GM12891 (cell line): ENCODE results near the gene PUS10.
"Not testable (repeated sequence)": the region's sequence is repeated elsewhere in the genome, so short reads cannot be mapped to it uniquely, and the experiment has no call there.

ENCODE experiments used
- DNase-seq: peaks from one replicate; pipeline ENCODE4 v3.0.0; 2011; ENCODE audit warnings: low spot score; ENCODE audit not compliant: insufficient read length
- FAIRE-seq: peaks from 2 replicates; lab custom pipeline; 2011; peaks lifted over from hg19 to GRCh38; lab: Jason Lieb, UNC
- PAX5 ChIP-seq: IDR thresholded peaks from 2 replicates; pipeline ENCODE4 v1.6.1; 2011; ENCODE audit warnings: low read length, moderate library complexity, mild to moderate bottlenecking; ENCODE audit not compliant: insufficient read depth, severe bottlenecking
- POLR2A ChIP-seq: IDR thresholded peaks from 2 replicates; pipeline ENCODE4 v1.6.1; 2011; ENCODE audit warnings: low read depth, low read length, control low read depth
- POLR2AphosphoS5 ChIP-seq: IDR thresholded peaks from 2 replicates; pipeline ENCODE4 v1.6.1; 2011; ENCODE audit warnings: low read depth, low read length, control low read depth
- POU2F2 ChIP-seq: IDR thresholded peaks from 2 replicates; pipeline ENCODE4 v1.6.1; 2011; ENCODE audit warnings: low read depth, mild to moderate bottlenecking, control low read depth, low read length, moderate library complexity
- SPI1 ChIP-seq: IDR thresholded peaks from 2 replicates; pipeline ENCODE4 v1.6.1; 2011; ENCODE audit warnings: low read depth, low read length, control low read depth
- TAF1 ChIP-seq: IDR thresholded peaks from 2 replicates; pipeline ENCODE4 v1.6.1; 2011; ENCODE audit warnings: low read depth, low read length, control low read depth

The PUS10 gene

DNA sequence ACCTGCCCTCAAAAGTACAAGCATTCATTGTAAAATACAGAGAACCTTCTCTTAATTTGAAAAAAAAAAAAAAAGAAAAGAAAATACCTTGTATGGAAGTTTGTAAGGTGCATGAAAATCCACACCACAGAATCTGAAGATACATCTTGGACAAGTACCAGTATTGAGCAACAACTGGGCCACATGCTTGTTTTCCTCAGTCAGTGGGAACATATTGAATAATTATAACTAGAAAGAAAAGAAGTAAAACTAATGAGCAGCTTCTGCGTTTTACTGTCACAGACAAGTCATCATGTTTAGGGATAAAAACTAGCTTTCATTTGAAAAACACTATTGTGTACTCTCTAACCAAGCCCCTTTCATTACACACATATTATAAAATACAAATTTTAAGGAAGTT, 6.4 kb downstream of the PUS10 start:
- DNase-seq (no peak), FAIRE-seq (no peak)
- TF ChIP-seq POLR2A (no peak), TAF1 (no peak), SPI1 (no peak), POU2F2 (no peak)

DNA sequence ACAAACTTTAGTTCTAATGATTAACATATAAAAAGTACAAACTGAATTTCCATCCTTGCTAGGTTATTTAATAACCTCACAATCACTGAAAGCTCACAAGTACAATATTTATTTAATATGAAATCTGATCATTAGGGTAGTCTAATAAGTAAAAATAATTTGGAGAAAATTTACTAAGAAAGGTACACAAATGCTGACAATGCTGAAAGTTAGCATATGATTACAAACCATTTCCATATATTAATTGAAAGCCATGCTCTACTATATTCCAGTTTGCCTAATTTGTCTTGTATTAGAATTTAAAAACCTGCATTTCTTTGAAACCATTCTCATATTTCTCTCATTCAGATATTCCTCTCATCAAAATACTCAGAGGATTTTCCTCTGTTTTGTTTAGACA, 8.7 kb downstream of the PUS10 start:
- FAIRE-seq, result no peak
- TF ChIP-seq TAF1 (no peak), POLR2A (no peak), SPI1 (no peak), POU2F2 (no peak), PAX5 (no peak), POLR2AphosphoS5 (no peak)
- no peak for DNase-seq

DNA sequence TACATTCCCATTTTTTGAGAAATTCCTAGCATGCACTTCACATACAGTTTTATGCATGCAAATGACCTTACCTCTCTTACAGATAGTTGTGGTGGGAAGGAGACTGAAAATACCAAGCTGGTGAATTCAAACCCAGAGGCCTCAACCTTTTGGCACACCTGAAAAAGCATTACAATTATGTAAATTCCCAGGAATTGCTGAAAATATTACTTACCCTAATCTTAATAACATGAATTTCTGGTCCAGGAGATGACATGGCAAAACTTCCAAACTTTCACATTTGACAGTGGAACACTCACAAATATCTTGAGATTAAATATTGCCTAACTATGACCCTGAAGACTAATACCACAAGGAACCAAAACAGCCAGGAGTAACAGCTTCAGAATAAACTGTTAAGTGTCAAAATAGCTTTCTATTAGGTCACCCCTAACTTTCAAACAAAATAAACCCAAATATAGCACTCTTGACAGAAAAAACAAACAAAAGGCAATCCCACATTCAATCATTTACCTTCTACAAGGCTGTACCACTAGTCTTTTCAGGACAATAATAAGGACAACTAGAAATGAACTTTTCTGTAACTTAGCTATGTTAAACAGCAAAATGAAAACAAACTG, 11.5 kb downstream of the PUS10 start:
- DNase-seq (no peak), FAIRE-seq (no peak)
- no peak for TF ChIP-seq POU2F2
- no peak for TF ChIP-seq POLR2A
- TF ChIP-seq POLR2AphosphoS5, result no peak
- no peak for TF ChIP-seq SPI1
- TF ChIP-seq TAF1, result no peak
- no peak for TF ChIP-seq PAX5

DNA sequence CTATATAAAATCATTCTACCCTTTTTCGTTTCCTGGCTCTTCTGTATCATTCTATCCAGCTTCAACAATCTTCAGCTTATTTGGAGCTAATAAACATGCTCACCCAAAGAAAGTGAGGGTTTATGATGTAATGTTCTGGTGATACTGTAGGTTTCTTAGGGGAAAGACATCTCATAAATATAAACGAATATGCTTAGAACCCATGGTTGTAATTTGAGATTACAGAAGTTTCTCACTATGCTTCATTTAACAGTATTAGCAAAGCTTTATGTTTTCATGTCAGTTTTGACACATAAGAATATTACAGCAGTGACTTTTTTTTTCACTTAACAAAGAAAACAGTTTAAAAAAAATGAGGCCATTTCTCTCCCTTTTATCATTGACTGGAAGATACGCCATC, 12.3 kb downstream of the PUS10 start:
- FAIRE-seq, result no peak
- DNase-seq, result no peak
- TF ChIP-seq POLR2A (no peak), POLR2AphosphoS5 (no peak), PAX5 (no peak), POU2F2 (no peak), SPI1 (no peak), TAF1 (no peak)

DNA sequence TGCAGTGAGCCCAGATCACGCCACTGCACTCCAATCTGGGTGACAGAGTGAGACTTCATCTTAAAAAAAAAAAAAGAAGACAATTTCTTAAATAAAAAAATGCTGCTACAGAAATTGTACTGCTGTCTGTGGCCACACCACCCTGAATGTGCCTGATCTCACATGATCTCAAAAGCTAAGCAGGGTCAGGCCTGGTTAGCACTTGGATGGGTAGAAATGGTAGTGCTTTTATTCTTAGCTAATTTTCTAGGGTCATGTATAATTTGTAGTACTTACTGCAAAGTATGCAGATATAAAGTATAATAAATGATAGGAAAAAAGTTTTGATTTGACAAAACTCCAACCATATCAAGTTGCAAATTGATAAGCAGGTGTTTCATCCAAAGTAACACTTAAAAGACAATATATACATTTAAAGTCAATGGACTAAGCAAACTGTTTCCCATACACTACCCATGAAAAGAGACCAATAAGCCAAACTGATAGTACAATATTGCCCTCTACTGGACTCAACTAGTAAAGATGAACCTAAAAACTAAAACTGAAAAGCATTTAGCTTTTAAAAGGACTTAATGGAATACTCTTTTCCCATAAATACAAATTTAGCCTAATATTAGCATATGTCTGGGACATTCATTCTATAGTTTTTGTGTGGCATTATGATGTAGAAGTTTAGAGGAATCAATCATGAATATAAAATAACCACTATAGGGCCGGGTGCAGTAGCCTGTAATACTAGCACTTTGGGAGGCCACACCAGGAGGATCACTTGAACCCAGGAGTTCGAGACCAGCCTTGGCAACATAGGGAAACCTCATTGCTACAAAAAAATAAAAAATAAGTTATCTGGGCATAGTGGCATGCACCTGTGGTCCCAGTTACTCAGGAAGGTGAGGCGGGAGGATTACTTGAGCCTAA, 19.2 kb downstream of the PUS10 start:
- TF ChIP-seq POU2F2 (no peak), SPI1 (no peak)
- FAIRE-seq (no peak), DNase-seq (no peak)

DNA sequence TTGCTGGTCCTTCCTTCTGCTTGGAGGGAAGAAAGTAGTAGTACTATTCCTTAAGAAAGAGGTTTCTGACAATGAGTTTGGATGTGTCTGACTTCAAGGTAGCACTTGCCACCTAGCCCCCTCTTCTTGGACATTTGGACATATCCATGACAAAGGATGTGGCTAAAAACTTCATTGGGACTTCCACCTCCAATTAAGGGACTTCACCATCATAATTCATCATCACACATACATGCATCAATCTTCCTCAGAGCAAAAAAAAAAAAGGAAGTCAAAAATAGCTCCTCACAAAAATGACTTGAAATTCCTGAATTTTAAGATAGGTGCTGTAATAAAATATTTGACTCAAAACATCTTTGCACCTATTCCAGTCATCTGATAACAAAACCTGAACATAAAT, 23.9 kb downstream of the PUS10 start:
- no peak for TF ChIP-seq POLR2AphosphoS5
- TF ChIP-seq SPI1, result no peak
- TF ChIP-seq PAX5, result no peak
- no peak for TF ChIP-seq POLR2A
- TF ChIP-seq TAF1, result no peak
- no peak for TF ChIP-seq POU2F2
- no peak for DNase-seq
- no peak for FAIRE-seq

DNA sequence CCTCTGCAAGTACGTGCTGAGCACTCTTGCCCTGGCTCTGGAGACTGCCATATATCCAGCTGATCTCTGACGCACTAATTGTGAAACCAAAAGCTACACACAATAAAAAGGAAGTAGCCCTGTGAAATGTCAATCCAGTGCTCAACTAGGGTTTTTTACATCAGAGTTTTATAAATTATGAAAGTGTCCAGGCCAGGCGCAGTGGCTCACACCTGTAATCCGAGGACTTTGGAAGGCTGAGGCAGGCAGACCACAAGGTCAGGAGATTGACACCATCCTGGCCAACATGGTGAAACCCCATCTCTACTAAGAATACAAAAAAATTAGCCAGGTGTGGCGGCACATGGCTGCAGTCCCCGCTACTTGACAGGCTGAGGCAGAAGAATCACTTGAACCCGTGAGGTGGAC, 25.1 kb downstream of the PUS10 start:
- DNase-seq (no peak), FAIRE-seq (no peak)
- TF ChIP-seq POLR2A (no peak), SPI1 (peak; percentile 82), POLR2AphosphoS5 (no peak), PAX5 (no peak), POU2F2 (0 out of 2 replicates have a peak, but pooled peaks have one; percentile 42)

DNA sequence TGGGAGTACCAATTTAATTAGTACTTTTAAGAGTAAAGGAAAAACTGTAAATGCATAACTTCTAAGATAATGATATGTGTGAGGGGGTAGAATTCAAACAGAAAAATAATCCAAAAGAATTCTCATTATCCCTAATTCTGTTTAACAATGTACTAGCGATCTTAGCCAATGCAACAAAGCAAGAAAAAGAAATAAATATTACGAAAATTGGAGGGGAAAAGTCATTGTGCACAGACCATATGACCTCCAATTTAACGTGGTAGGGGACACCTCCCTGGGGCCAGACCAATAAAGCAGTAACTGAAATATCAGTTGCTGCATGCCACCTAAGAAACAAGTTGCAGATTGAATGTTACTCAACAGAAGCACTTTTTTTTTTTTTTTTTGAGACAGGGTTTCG, 26.4 kb downstream of the PUS10 start:
- TF ChIP-seq TAF1, result no peak
- no peak for TF ChIP-seq SPI1
- no peak for TF ChIP-seq POU2F2
- TF ChIP-seq POLR2AphosphoS5, result no peak
- TF ChIP-seq POLR2A, result no peak
- no peak for TF ChIP-seq PAX5
- FAIRE-seq (peak; percentile 9), DNase-seq (no peak)

DNA sequence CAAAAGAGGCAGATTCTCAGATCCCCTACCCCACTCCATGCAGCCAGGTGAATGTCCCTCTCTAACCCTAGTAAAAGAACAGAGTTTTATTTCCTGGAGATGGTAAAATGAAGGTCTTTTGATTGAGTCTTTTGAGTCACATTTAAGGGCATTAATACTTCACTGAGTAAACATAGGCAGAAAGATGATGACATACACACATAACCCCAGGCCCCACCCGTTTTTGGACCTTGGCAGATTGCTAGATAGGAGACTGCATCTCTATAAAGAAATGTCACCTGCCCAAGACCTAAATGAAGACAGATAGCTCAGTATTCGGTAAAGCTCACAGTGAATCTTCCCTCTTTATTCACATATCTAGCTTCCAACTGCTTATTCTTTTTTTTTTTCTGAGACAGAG, 28.8 kb downstream of the PUS10 start:
- TF ChIP-seq POU2F2 (no peak), POLR2AphosphoS5 (no peak), PAX5 (no peak)
- no peak for FAIRE-seq
- DNase-seq, result no peak

DNA sequence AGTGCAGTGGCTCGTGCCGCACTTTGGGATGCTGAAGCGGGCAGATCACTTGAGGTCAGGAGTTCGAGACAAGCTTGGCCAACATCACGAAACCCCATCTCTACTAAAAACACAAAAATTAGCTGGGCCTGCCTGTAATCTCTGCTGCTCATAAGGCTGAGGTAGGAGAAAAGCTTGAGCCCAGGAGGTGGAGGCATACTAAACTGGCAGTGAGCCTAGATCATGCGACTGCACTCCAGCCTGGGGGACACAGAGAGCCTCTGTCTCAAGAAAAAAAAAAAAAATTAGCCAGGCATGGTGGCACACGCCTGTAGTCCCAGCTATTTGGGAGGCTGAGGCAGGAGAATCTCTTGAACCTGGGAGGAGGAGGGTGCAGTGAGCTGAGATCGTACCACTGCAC, 30.4 kb downstream of the PUS10 start:
- FAIRE-seq, DNase-seq: not testable (repeated sequence)
